Germinal center (tissue), 1 donor: Measurements from ENCODE around the gene GRIP1.

Experiments used
- DNase-seq: peaks from one replicate; pipeline ENCODE4 v3.0.0; 2012; ENCODE audit warnings: mixed read lengths, low spot score

GRIP1 gene

DNA sequence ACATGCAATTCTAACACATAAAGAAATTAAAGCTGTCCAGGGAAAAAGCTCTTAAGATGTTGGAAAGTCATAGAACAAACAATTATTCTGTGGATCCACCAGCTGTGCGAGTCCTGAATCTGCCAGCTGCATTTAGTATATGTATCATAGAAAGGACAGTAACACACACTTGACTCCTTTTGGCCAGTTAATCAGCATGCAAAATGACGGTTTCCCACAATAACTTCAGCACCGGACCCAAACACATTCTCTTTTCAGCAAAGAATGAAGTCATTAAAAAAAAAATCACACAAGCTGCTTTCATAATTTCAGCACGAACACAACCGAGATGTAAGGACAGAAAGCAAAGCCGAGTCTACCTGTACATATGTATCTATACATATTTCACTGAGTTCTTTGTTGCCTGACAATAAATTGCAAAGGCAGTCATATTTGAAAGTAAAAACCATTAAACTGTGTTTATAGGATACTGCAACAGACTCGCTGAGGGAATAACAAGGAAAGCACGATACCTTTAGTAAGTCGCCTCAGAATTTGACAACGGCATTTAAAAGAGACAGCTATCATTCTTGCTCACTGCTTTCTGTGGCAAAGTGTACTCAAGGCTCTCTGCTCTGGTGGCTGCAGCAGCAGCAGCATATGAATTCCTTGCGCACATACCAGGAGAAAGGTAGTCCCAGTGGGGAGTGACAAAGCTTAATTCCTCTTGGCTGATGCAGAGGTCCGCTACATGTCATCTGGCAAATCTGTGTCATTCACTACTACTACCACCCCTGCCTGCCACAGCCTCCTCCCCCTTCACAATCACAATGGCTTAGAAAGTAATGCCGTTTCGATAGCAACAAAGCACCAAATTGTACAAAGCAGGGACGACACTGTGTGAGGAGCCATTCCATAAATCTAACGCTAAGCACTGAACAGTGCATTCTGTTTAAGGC is at the start of gene GRIP1:
TSS of gene GRIP1 (minus strand) at position 739 of the 938 bp plus-strand sequence. CDS start at position 567, 172 bp downstream.
- no peak for DNase-seq

DNA sequence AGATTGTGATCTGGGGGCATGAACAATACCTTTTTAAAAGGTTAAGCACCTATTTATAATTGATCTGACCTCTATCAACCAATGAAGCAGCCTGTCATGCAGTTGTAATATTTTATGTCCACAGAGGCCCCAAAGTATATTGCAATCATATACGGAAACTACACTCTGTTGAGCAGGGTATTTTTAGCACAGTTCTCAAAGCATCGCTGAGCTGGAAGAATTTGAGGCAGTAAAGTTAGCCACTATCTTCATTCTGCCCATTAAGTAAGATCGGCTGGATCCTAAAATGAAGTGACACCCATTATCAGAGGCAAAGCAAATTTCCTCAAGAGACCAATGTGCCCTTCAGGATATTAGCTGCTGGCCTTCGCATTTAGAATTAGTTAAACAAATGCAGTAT is 47.7 kb upstream of the GRIP1 start:
- DNase-seq, result peak; percentile 4

GRCh38 chr12:66725031-66725430 is 46.2 kb upstream of the GRIP1 start:
- no peak for DNase-seq

- no peak for DNase-seq
Observed at GRCh38 chr12:66724616-66725015, 45.7 kb upstream of the GRIP1 start.

GRCh38 chr12:66724026-66724425 is 45.1 kb upstream of the GRIP1 start:
- DNase-seq, result no peak

- no peak for DNase-seq
Observed at GRCh38 chr12:66719862-66720261, 41.0 kb upstream of the GRIP1 start.

- DNase-seq, result no peak
Observed at GRCh38 chr12:66717036-66717673, 38.3 kb upstream of the GRIP1 start.

DNA sequence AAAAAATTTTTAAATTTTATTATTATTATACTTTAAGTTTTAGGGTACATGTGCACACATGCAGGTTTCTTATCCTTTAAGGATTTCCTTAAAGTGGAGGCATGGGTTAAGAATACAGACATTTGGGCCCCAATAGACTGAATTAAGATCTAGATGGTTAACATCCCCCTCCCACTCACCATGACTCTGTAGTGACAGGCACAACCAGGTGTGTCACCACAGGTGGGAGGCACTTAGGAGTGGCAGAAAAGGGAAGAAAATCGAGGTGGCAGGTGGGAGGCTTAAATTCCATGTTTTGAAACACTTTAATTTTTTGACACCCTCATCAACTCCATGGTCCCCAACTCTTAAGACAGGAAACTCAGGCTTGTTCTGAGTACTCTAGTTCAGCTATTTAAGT is 37.6 kb upstream of the GRIP1 start:
- no peak for DNase-seq

GRCh38 chr12:66714709-66715108 is 35.8 kb upstream of the GRIP1 start:
- DNase-seq, result no peak

DNA sequence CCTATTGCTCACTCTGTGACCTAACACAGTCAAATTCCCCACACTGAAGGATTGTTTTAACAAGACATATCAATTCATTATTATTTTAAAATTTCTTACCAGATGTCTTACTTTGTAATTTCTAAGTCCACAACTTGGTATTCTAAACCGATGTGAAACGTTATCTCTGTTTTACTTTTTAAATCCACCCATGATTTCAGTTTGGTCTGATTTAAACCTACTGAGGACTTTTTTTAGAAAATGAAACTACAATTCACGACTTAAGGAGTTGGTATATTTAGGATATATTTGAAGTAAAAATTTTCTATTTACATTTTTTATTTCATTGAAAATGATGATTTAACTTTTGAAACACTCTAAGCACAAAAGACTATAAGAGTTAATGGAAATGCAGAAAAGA is 35.1 kb upstream of the GRIP1 start:
- no peak for DNase-seq

DNA sequence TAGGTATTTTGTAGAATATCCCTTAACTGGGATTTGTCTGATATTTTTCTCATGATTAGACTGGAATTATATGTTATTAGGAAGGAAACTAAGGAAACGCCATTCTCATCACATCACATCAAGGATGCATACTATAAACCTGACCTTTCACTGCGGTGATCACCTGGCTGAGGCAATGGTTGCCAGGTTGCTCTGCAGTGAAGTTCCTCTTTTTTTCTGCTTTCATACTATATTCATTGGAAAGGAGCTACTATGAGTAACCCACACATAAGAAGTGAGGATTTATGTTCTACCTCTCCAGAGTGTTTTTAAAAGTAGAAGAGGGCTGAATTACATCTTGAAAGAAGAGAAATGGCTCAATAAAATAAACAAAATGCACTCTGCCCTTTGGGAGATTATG is 31.0 kb upstream of the GRIP1 start:
- no peak for DNase-seq

DNA sequence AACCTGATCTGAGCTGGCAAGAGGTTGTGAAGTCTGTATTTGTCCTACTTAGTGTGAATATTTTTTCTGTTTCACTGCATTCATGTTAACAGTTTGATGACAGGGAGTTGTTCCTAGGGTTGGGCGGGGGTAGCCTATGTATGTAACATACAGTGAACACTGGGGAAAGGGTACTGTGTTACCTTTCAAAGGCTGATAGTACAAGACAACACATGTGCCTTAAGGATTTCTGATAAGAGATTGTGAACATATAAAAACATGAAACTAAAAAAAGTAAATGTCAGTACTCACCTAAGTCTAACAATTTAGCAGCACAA is 30.5 kb upstream of the GRIP1 start:
- no peak for DNase-seq

GRCh38 chr12:66708704-66709456 is 30.0 kb upstream of the GRIP1 start:
- DNase-seq, result no peak

DNA sequence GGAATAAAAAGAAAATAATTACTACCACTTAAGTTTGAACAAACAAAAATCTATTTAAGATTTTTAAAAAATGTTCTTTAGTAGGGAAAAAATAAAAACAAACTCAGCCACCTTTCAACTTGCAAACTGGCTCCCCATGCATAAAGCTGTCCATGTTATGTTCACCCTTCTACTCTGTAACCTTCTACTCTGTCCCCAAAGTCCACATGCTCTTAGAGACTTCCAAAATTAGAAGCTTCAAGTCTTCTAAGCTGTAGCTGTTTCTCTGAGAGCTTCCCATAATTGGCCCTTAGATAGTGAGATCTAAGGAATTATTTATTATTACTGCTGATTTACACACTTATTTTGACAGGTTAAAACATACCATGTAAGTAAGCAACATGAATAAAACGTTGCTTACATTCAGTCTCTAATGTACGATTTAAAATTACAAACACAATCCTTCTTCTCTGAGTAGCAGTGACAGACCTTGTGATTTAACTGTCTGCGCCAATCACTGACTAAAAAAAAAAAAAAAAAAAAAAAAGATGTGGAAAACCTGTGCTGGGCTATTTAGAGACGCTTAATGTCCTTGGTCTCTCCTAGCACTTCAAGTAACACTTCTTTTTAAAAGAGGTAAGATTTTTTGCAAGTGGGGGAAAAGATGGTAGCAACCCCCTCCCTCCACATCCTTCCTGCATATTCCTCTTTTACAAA is 28.3 kb upstream of the GRIP1 start:
- DNase-seq, result no peak

DNA sequence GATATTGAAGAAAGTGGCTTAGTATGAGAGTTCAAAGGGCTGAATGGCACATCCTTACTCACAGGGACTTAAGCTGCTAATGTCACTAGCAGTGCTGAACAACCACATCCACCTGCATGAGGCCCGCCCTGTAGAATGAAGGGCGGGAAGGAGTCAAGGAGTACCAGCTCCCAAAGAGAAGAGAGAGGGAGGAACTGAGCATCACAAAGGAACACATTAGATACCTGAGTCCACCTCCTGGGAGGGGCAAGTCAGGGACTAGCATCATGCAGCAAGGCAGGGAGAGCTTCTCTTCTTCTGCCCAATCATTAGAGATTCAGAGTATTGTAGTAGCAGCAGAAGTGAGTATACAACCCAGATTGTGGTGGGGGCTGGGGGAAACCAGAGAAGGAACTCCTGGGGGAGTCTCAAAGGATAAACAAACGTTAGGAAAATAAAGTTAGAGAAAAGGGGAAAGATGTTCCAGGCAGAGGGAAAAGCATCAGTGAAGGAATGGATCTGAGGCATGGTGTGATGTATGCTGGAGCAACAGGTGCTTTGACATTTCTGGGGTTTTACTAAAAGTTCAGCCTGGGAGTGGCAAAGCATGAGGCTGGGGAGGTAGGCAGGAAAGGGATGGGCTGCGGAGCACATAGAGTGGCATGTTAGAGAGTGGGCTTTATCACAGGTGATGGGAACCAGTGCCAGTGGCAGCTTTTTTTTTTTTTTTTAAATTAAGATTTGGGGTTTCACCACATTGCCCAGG is 21.0 kb upstream of the GRIP1 start:
- DNase-seq, result no peak

DNA sequence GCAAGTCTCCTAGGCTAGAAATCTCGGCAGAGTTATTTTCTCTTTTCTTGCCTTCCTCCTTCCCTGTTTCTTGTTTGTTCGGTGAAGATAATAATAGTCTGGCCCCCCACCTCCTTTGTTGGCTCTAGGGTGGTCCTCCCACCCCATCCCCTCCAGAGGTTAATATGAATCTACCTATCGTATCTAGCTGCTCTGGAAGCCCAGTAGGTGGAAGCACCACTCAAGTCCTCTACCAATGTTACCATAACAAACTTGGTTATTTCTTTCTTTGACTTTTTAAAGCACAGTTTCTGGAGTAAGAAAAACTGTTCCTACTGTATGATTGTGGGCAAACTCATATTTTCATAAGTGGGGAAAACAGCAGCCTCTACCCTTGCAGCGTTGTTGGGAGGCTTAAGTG is 19.7 kb upstream of the GRIP1 start:
- no peak for DNase-seq

GRCh38 chr12:66697404-66697803 is 18.5 kb upstream of the GRIP1 start:
- no peak for DNase-seq

- DNase-seq, result no peak
Observed at GRCh38 chr12:66694666-66695613, 16.1 kb upstream of the GRIP1 start.

DNA sequence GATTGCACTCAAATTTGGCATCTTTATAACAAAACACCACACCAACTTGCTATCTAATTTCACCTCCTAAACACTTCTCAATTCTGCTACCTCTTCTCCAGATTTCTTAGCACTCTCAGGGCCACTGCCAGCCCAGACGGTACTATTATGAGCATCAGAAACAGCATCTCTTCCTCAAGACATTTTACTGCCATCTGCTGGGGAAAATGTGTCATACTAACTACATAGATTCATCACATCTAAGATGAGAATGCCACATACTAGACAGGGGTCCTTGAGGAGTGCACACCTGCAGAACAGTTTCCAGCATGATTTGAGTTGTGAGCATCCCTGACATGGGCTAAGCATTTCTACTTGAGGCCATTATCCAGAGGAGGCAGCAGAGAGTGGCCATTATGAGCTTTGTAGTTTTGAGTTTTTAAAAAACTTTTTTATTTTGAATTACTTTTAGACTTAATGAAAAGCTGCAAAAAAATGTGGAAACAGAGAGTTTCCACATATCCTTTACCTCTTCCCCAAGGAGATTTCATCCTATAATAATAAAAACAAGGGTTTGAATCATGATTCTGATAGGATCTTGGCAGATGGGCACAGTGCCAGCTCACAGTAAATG is 15.1 kb upstream of the GRIP1 start:
- peak; percentile 68 for DNase-seq

- DNase-seq, result peak; percentile 14
Observed at GRCh38 chr12:66692986-66693385, 14.1 kb upstream of the GRIP1 start.
